HG03575 (cell line): ENCODE measurements around the gene CFAP299.
"Not testable (repeated sequence)": the region's sequence is repeated elsewhere in the genome, so short reads cannot be mapped to it uniquely, and the experiment has no call there.

Source experiments
- ATAC-seq: cut with Tn5 transposase; IDR thresholded peaks from one replicate; pipeline ENCODE4 v1.9.1; 2021; ENCODE audit not compliant: unreplicated experiment, insufficient number of reproducible peaks, low FRiP score; ENCODE audit errors: extremely low read depth

Gene CFAP299

GRCh38 chr4:80321776-80322175, 13.8 kb upstream of the CFAP299 start:
- no peak for ATAC-seq

- ATAC-seq, result no peak
Observed at GRCh38 chr4:80322716-80323115, 12.8 kb upstream of the CFAP299 start.

GRCh38 chr4:80324171-80324570, 11.4 kb upstream of the CFAP299 start:
- ATAC-seq, result no peak

- no peak for ATAC-seq
Observed at GRCh38 chr4:80331693-80332092, 3.8 kb upstream of the CFAP299 start.

- no peak for ATAC-seq
Observed at GRCh38 chr4:80333121-80333520, 2.4 kb upstream of the CFAP299 start.

GRCh38 chr4:80334568-80334967, 962 bp upstream of the CFAP299 start:
- no peak for ATAC-seq

GRCh38 chr4:80335226-80335553, 340 bp upstream of the CFAP299 start:
- no peak for ATAC-seq

GRCh38 chr4:80336582-80336981, 1.1 kb downstream of the CFAP299 start:
- ATAC-seq, result no peak

- no peak for ATAC-seq
Observed at GRCh38 chr4:80340036-80340435, 4.5 kb downstream of the CFAP299 start.

- not testable (repeated sequence) for ATAC-seq
Observed at GRCh38 chr4:80342684-80343083, 7.2 kb downstream of the CFAP299 start.

GRCh38 chr4:80343887-80344286, 8.4 kb downstream of the CFAP299 start:
- ATAC-seq, result no peak

GRCh38 chr4:80360084-80360483, 24.6 kb downstream of the CFAP299 start:
- ATAC-seq, result no peak

- no peak for ATAC-seq
Observed at GRCh38 chr4:80360900-80361299, 25.4 kb downstream of the CFAP299 start.

- no peak for ATAC-seq
Observed at GRCh38 chr4:80361329-80361900, 25.9 kb downstream of the CFAP299 start.

GRCh38 chr4:80362578-80363181, 27.1 kb downstream of the CFAP299 start:
- ATAC-seq, result no peak

GRCh38 chr4:80365928-80366327, 30.4 kb downstream of the CFAP299 start:
- no peak for ATAC-seq

GRCh38 chr4:80367737-80368136, 32.2 kb downstream of the CFAP299 start:
- ATAC-seq, result no peak

GRCh38 chr4:80370635-80371034, 35.1 kb downstream of the CFAP299 start:
- ATAC-seq, result no peak

GRCh38 chr4:80371046-80371445, 35.5 kb downstream of the CFAP299 start:
- no peak for ATAC-seq

GRCh38 chr4:80374180-80374579, 38.6 kb downstream of the CFAP299 start:
- no peak for ATAC-seq
